ENCODE measurements around the gene ARRB1.

DNA sequence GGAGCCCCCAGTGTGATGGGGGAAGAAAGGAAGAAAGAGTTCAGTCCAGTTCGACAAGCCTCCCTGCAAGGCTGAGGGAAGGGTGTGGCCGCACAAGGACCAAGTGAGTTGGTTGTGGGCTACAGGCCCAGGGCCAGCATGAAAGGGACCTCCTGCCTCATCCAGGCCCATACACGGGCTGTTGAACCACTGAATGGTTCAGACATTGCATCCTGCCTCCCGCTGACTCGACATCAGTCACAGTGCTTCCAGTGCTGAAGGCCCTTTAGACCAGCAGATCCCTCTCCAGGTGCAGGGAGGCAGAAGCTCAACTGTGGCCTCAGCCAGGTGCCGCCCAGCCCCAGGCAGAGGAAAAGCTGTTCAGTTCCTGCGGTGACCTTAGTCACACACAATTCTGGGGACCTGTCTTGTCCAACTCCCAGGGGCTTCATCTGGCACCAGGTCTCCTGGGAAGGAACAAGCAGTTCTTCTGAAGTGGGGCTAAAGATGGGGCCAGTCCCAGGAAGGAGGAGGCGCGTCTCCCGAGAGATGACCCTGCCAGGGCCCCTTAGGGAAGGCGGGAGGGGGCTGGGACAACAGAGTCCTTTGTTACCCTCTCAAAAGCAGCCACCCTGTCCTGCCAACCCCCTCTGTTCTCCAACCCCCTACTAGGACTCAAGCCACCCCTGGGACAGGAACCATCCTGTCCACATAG is 6.6 kb downstream of the ARRB1 start:
- TF ChIP-seq CTCF (IDR thresholded peaks at IDR 0.05) (no peak), POLR2AphosphoS5 (IDR thresholded peaks at IDR 0.05) (no peak), POLR2A (IDR thresholded peaks at IDR 0.05) (no peak)
